ENCODE measurements around the gene SGMS1. TPM values are rescaled to one million over a fixed set of nuclear protein-coding genes. Genes with fewer than 3 reads are reported as not detected.

Gene SGMS1
- total and polyA plus RNA-seq, 2 donors (not counting 1 experiment from before 2014, with no cell fraction given) = 10.0 to 43.5 TPM

- intact Hi-C loops (cut with micrococcal nuclease) = no loop called here
- ChIA-PET POLR2A (no interaction called here), CTCF (no interaction called here)
- H3K27ac ChIP-seq (ENCODE audit: low read length in 2 of 2) = no peak overlapping the region
- no peak for ATAC-seq (ENCODE audit: low read depth)
- 100% methylated on average over 1 of the region's 5 CpGs for WGBS (ENCODE audit: insufficient coverage)
- no peak overlapping the region for H3K9ac ChIP-seq (ENCODE audit: low read length)
- no peaks in the 10 kb centered on the region for H3K36me3 ChIP-seq (replicated peaks in 1 of 2; ENCODE audit: control extremely low read depth in 1 of 2, control insufficient read depth in 1 of 2, extremely low read depth in 1 of 2, insufficient read depth in 2 of 2, low read length in 1 of 2)
- Mint-ChIP-seq H3K27me3 (no peaks in the 10 kb centered on the region), H3K4me1 (peaks cover 15% of the 10 kb centered on the region), H3K9me3 (ENCODE audit: insufficient read depth) (no peaks in the 10 kb centered on the region), H3K4me3 (no peak overlapping the region), H3K27ac (no peak overlapping the region)
- H3K79me2 ChIP-seq (ENCODE audit: control insufficient read depth, insufficient read depth, low read length) = no peaks in the 10 kb centered on the region
- peaks cover 11 to 15% of the 10 kb centered on the region in 2 donors for H3K4me1 ChIP-seq (ENCODE audit: control insufficient read depth in 2 of 2, insufficient read depth in 2 of 2, low read length in 2 of 2)
- DNase-seq = no peak
- H2AFZ ChIP-seq (ENCODE audit: insufficient read depth, low read depth, low read length, poor library complexity, severe bottlenecking) = no peak overlapping the region
- no peak overlapping the region for H3K4me2 ChIP-seq (replicated peaks; ENCODE audit: low read depth, low read length, poor library complexity, severe bottlenecking)
- no peaks in the 10 kb centered on the region for H3K9me3 ChIP-seq (ENCODE audit: control extremely low read depth in 1 of 3, control insufficient read depth in 2 of 3, insufficient read depth in 1 of 3, low read length in 2 of 3)
- no peaks in the 10 kb centered on the region for H3K27me3 ChIP-seq (replicated peaks in 1 of 4; ENCODE audit: control extremely low read depth in 1 of 4, control insufficient read depth in 3 of 4, insufficient read depth in 4 of 4, low read length in 3 of 4)
- no peaks in the 10 kb centered on the region for H4K20me1 ChIP-seq (ENCODE audit: control insufficient read depth, insufficient read depth, low read length, poor library complexity, severe bottlenecking)
- H3K4me3 ChIP-seq (ENCODE audit: control extremely low read depth in 1 of 5, extremely low read depth in 1 of 5, insufficient read depth in 1 of 5, low read depth in 2 of 5, low read length in 4 of 5) = no peak overlapping the region
- TF ChIP-seq EZH2 (IDR thresholded peaks at IDR 0.05; ENCODE audit: borderline replicate concordance, insufficient read depth, low read depth, low read length, poor library complexity, severe bottlenecking) = no peak
- TF ChIP-seq, protein P1, sequence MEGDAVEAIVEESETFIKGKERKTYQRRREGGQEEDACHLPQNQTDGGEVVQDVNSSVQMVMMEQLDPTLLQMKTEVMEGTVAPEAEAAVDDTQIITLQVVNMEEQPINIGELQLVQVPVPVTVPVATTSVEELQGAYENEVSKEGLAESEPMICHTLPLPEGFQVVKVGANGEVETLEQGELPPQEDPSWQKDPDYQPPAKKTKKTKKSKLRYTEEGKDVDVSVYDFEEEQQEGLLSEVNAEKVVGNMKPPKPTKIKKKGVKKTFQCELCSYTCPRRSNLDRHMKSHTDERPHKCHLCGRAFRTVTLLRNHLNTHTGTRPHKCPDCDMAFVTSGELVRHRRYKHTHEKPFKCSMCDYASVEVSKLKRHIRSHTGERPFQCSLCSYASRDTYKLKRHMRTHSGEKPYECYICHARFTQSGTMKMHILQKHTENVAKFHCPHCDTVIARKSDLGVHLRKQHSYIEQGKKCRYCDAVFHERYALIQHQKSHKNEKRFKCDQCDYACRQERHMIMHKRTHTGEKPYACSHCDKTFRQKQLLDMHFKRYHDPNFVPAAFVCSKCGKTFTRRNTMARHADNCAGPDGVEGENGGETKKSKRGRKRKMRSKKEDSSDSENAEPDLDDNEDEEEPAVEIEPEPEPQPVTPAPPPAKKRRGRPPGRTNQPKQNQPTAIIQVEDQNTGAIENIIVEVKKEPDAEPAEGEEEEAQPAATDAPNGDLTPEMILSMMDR (IDR thresholded peaks at IDR 0.05) = no peak
Measured at GRCh38 chr10:50658165-50658564, 34.4 kb upstream of the SGMS1 start.

DNA sequence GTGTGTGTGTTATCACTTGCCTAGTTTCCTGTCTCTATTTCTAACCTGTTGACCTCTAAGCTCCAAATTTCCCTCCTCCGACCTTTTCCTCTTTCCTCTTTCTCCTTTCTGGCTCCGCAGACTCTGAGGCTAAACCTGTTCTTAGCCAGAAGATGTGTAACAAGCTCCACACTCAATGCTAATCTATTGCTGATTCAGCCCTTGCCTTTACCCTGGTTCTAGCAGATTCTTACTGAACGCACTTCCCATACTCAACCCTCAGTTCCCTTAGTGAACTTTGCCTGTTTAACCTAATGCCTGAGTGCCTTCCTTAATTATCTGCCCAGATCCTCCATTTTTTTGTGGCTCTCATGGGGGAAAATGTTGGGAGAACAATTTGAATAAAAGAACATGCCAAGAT is 30.0 kb upstream of the SGMS1 start:
- WGBS (ENCODE audit: insufficient coverage) = 27% methylated on average over 1 of the region's 3 CpGs
- Mint-ChIP-seq H3K4me1 (peaks cover 33% of the 10 kb centered on the region), H3K27me3 (no peaks in the 10 kb centered on the region), H3K4me3 (peak overlapping the region; percentile 36), H3K27ac (no peak overlapping the region), H3K9me3 (ENCODE audit: insufficient read depth) (no peaks in the 10 kb centered on the region)
- intact Hi-C loops (cut with micrococcal nuclease) = loop anchor here (2.0 kb wide), 1 partner anchor 29 kb away; no protein-coding TSS in a partner anchor
- TF ChIP-seq, protein P1 (IDR thresholded peaks at IDR 0.05) = no peak
- Histone ChIP-seq H3K27ac (ENCODE audit: low read length in 2 of 2) (peak overlapping the region; percentile 15 to 60), H4K20me1 (ENCODE audit: control insufficient read depth, insufficient read depth, low read length, poor library complexity, severe bottlenecking) (no peaks in the 10 kb centered on the region), H3K9ac (ENCODE audit: low read length) (peak overlapping the region; percentile 27), H3K4me1 (ENCODE audit: control insufficient read depth in 2 of 2, insufficient read depth in 2 of 2, low read length in 2 of 2) (peaks cover 23 to 34% of the 10 kb centered on the region in 2 donors), H3K79me2 (ENCODE audit: control insufficient read depth, insufficient read depth, low read length) (no peaks in the 10 kb centered on the region), H3K9me3 (ENCODE audit: control extremely low read depth in 1 of 3, control insufficient read depth in 2 of 3, insufficient read depth in 1 of 3, low read length in 2 of 3) (no peaks in the 10 kb centered on the region), H3K4me2 (replicated peaks; ENCODE audit: low read depth, low read length, poor library complexity, severe bottlenecking) (peak overlapping the region; percentile 63), H3K36me3 (replicated peaks in 1 of 2; ENCODE audit: control extremely low read depth in 1 of 2, control insufficient read depth in 1 of 2, extremely low read depth in 1 of 2, insufficient read depth in 2 of 2, low read length in 1 of 2) (no peaks in the 10 kb centered on the region), H3K27me3 (replicated peaks in 1 of 4; ENCODE audit: control extremely low read depth in 1 of 4, control insufficient read depth in 3 of 4, insufficient read depth in 4 of 4, low read length in 3 of 4) (no peaks in the 10 kb centered on the region), H3K4me3 (ENCODE audit: control extremely low read depth in 1 of 5, extremely low read depth in 1 of 5, insufficient read depth in 1 of 5, low read depth in 2 of 5, low read length in 4 of 5) (no peak overlapping the region), H2AFZ (ENCODE audit: insufficient read depth, low read depth, low read length, poor library complexity, severe bottlenecking) (peak overlapping the region; percentile 56)
- CTCF ChIA-PET = interaction anchor here (1.0 to 1.6 kb wide), 5 partner anchors 33 to 286 kb away, joined by 3 to 6 read pairs (median 4); no protein-coding TSS in a partner anchor
- POLR2A ChIA-PET = no interaction called here
- no peak for DNase-seq
- no peak for ATAC-seq (ENCODE audit: low read depth)
